Activated naive CD4-positive, alpha-beta T cell treated with anti-CD3 and anti-CD28 coated beads, Interleukin-2, amount 50 U/mL, for 72 hours (primary cell): ENCODE measurements around the gene NPR3. TPM values are rescaled to one million over a fixed set of nuclear protein-coding genes. Genes with fewer than 3 reads are reported as not detected.

Experiments used
- ATAC-seq, 2 donors: fragments of 150-1000 bp; cut with Tn5 transposase; 2 replicates each; pipeline ENCODE4 v1.10.0; 2021; ENCODE audit warnings: mild to moderate bottlenecking in 2 of 2, moderate library complexity in 2 of 2
- DNase-seq, 2 donors: peaks; one replicate each; pipeline ENCODE4 v3.0.0; 2021 to 2022; ENCODE audit warnings: low spot score in 2 of 2
- H3K27ac Mint-ChIP-seq, 2 donors: one replicate each; pipeline ENCODE4 v1.8.0; 2022; ENCODE audit warnings: mild to moderate bottlenecking in 2 of 2, mixed read lengths in 2 of 2
- H3K36me3 Mint-ChIP-seq, 2 donors: one replicate each; pipeline ENCODE4 v1.8.0; 2022; ENCODE audit warnings: mixed read lengths in 2 of 2
- H3K9me3 Mint-ChIP-seq, 2 donors: one replicate each; pipeline ENCODE4 v1.8.0; 2022; ENCODE audit warnings: mixed read lengths in 2 of 2
- total RNA-seq, 2 donors: library from RNA; stranded (reverse); gene quantifications; one replicate each; pipeline ENCODE4 v1.2.3, GENCODE V29; 2022

The NPR3 gene
- total RNA-seq, 2 donors from 2014 or later: 0.16 TPM; not detected in 1

GRCh38 chr5:32707418-32707997 is 3.6 kb upstream of the NPR3 start:
- H3K9me3 Mint-ChIP-seq: peaks cover 0 to 5% of the 10 kb centered on the region in 2 donors
- peaks cover 0 to 4% of the 10 kb centered on the region in 2 donors for H3K36me3 Mint-ChIP-seq
- no peak overlapping the region for H3K27ac Mint-ChIP-seq
- ATAC-seq: no peak
- DNase-seq: no peak

GRCh38 chr5:32708949-32709348 is 2.2 kb upstream of the NPR3 start:
- DNase-seq (peak in 1 of 2 donors; percentile 8), ATAC-seq (no peak)
- H3K9me3 Mint-ChIP-seq: peaks cover 0 to 5% of the 10 kb centered on the region in 2 donors
- peaks cover 0 to 11% of the 10 kb centered on the region in 2 donors for H3K36me3 Mint-ChIP-seq
- H3K27ac Mint-ChIP-seq: no peak overlapping the region

- peaks cover 0 to 5% of the 10 kb centered on the region in 2 donors for H3K9me3 Mint-ChIP-seq
Measured at GRCh38 chr5:32709750-32710549, 1.2 kb upstream of the NPR3 start.

GRCh38 chr5:32711362-32711680 is 200 bp downstream of the NPR3 start:
- DNase-seq: no peak
- Mint-ChIP-seq H3K9me3 (no peaks in the 10 kb centered on the region), H3K27ac (peak overlapping the region in 1 of 2 donors; percentile 88), H3K36me3 (peaks cover 0 to 11% of the 10 kb centered on the region in 2 donors)
- ATAC-seq: no peak

More at GRCh38 chr5:32709750-32710549, 1.2 kb upstream of the NPR3 start:
- Mint-ChIP-seq H3K36me3 (peaks cover 0 to 11% of the 10 kb centered on the region in 2 donors), H3K27ac (no peak overlapping the region)
- ATAC-seq (peak; percentile 26 to 64), DNase-seq (peak in 1 of 2 donors; percentile 66)

- Mint-ChIP-seq H3K27ac (peak overlapping the region in 1 of 2 donors; percentile 88), H3K36me3 (peaks cover 0 to 11% of the 10 kb centered on the region in 2 donors), H3K9me3 (no peaks in the 10 kb centered on the region)
- ATAC-seq (no peak), DNase-seq (peak in 1 of 2 donors; percentile 7)
Measured at GRCh38 chr5:32711681-32712480, 760 bp downstream of the NPR3 start.

GRCh38 chr5:32712481-32713360 is 1.6 kb downstream of the NPR3 start:
- H3K27ac Mint-ChIP-seq: no peak overlapping the region
- DNase-seq: peak in 1 of 2 donors; percentile 10
- no peak for ATAC-seq

GRCh38 chr5:32713361-32713769 is 2.2 kb downstream of the NPR3 start:
- ATAC-seq: no peak
- Mint-ChIP-seq H3K36me3 (peaks cover 0 to 11% of the 10 kb centered on the region in 2 donors), H3K9me3 (no peaks in the 10 kb centered on the region), H3K27ac (no peak overlapping the region)
- no peak for DNase-seq

More at GRCh38 chr5:32712481-32713360, 1.6 kb downstream of the NPR3 start:
- Mint-ChIP-seq H3K9me3 (no peaks in the 10 kb centered on the region), H3K36me3 (peaks cover 0 to 11% of the 10 kb centered on the region in 2 donors)

- no peak overlapping the region for H3K27ac Mint-ChIP-seq
- peaks cover 0 to 11% of the 10 kb centered on the region in 2 donors for H3K36me3 Mint-ChIP-seq
- ATAC-seq (no peak), DNase-seq (peak in 1 of 2 donors; percentile 6)
- no peaks in the 10 kb centered on the region for H3K9me3 Mint-ChIP-seq
Measured at GRCh38 chr5:32713770-32714381, 2.8 kb downstream of the NPR3 start.

GRCh38 chr5:32714836-32715235 is 3.7 kb downstream of the NPR3 start:
- no peak overlapping the region for H3K27ac Mint-ChIP-seq
- DNase-seq (no peak), ATAC-seq (no peak)
- peaks cover 0 to 7% of the 10 kb centered on the region in 2 donors for H3K9me3 Mint-ChIP-seq
- H3K36me3 Mint-ChIP-seq: peaks cover 6% of the 10 kb centered on the region in 2 donors

GRCh38 chr5:32720300-32720699 is 9.2 kb downstream of the NPR3 start:
- Mint-ChIP-seq H3K27ac (no peak overlapping the region), H3K9me3 (peaks cover 4 to 7% of the 10 kb centered on the region in 2 donors), H3K36me3 (peaks cover 0 to 7% of the 10 kb centered on the region in 2 donors)
- DNase-seq (no peak), ATAC-seq (no peak)

- DNase-seq (no peak), ATAC-seq (no peak)
- peaks cover 4 to 7% of the 10 kb centered on the region in 2 donors for H3K9me3 Mint-ChIP-seq
- peaks cover 0 to 7% of the 10 kb centered on the region in 2 donors for H3K36me3 Mint-ChIP-seq
- no peak overlapping the region for H3K27ac Mint-ChIP-seq
Measured at GRCh38 chr5:32721626-32722025, 10.5 kb downstream of the NPR3 start.

- no peak overlapping the region for H3K27ac Mint-ChIP-seq
- peaks cover 4 to 7% of the 10 kb centered on the region in 2 donors for H3K9me3 Mint-ChIP-seq
- ATAC-seq (no peak), DNase-seq (no peak)
- peaks cover 0 to 7% of the 10 kb centered on the region in 2 donors for H3K36me3 Mint-ChIP-seq
Measured at GRCh38 chr5:32722957-32723356, 11.8 kb downstream of the NPR3 start.

GRCh38 chr5:32724526-32724925 is 13.4 kb downstream of the NPR3 start:
- no peak for DNase-seq
- H3K27ac Mint-ChIP-seq: no peak overlapping the region
- no peak for ATAC-seq
- peaks cover 0 to 4% of the 10 kb centered on the region in 2 donors for H3K36me3 Mint-ChIP-seq
- H3K9me3 Mint-ChIP-seq: peaks cover 3 to 4% of the 10 kb centered on the region in 2 donors

- H3K27ac Mint-ChIP-seq: no peak overlapping the region
- ATAC-seq: no peak
- DNase-seq: no peak
- no peaks in the 10 kb centered on the region for H3K36me3 Mint-ChIP-seq
- peaks cover 4% of the 10 kb centered on the region in 2 donors for H3K9me3 Mint-ChIP-seq
Measured at GRCh38 chr5:32726086-32726557, 15.0 kb downstream of the NPR3 start.

GRCh38 chr5:32729651-32730050 is 18.5 kb downstream of the NPR3 start:
- no peak for ATAC-seq
- Mint-ChIP-seq H3K27ac (no peak overlapping the region), H3K36me3 (no peaks in the 10 kb centered on the region), H3K9me3 (peaks cover 0 to 4% of the 10 kb centered on the region in 2 donors)
- no peak for DNase-seq
